A673 (cell line): ENCODE measurements around the gene SV2C. TPM values are rescaled to one million over a fixed set of nuclear protein-coding genes. Genes with fewer than 3 reads are reported as not detected.

ENCODE experiments used
- BruUV-seq: library from RNA; stranded (reverse); fragments of 400-500 nt; replicated peaks from 2 replicates; lab custom pipeline; 2021; lab: Mats Ljungman, UMichigan
- CTCF ChIA-PET: fragments of 300-600 bp; sonication (Branson Sonifier 250); formaldehyde crosslinking; loops from one replicate; lab custom pipeline; 2022; ENCODE audit warnings: antibody characterized with exemption; lab: Charles Lee
- POLR2A ChIA-PET: fragments of 300-600 bp; sonication (Branson Sonifier 250); formaldehyde crosslinking; loops from one replicate; lab custom pipeline; 2022; ENCODE audit warnings: antibody characterized with exemption; ENCODE audit not compliant: low non-redundant PET; lab: Charles Lee
- DNase-seq: peaks from one replicate; pipeline ENCODE4 v3.0.0-alpha.2; 2015; ENCODE audit warnings: low spot score
- H3K27ac ChIP-seq: fragments of 200-600 bp; sonication (generic); 2 replicates; pipeline ENCODE4 v1.5.1; 2016; ENCODE audit warnings: mixed run types, low read depth, mild to moderate bottlenecking, mixed read lengths, antibody characterized with exemption, low read length; ENCODE audit not compliant: poor library complexity, severe bottlenecking
- H3K27me3 ChIP-seq: fragments of 200-600 bp; sonication (generic); replicated peaks from 2 replicates; pipeline ENCODE4 v1.6.1; 2017; ENCODE audit warnings: mixed run types, low read depth, mild to moderate bottlenecking, mixed read lengths, antibody characterized with exemption, low read length; ENCODE audit not compliant: insufficient read depth, poor library complexity
- H3K36me3 ChIP-seq: fragments of 200-600 bp; sonication (generic); 2 replicates; pipeline ENCODE4 v1.6.1; 2016; ENCODE audit warnings: mixed run types, mild to moderate bottlenecking, mixed read lengths, antibody characterized with exemption, low read length; ENCODE audit not compliant: insufficient read depth, poor library complexity, severe bottlenecking
- H3K4me1 ChIP-seq: fragments of 200-600 bp; sonication (generic); 2 replicates; pipeline ENCODE4 v1.6.1; 2017; ENCODE audit warnings: mixed run types, mild to moderate bottlenecking, mixed read lengths, antibody characterized with exemption, low read length; ENCODE audit not compliant: insufficient read depth, poor library complexity, severe bottlenecking
- H3K4me3 ChIP-seq: fragments of 200-600 bp; sonication (generic); 2 replicates; pipeline ENCODE4 v1.5.1; 2016; ENCODE audit warnings: low read depth, mixed run types, mild to moderate bottlenecking, mixed read lengths, low read length; ENCODE audit not compliant: poor library complexity, severe bottlenecking
- H3K9me3 ChIP-seq: fragments of 200-600 bp; sonication (generic); 2 replicates; pipeline ENCODE4 v1.6.1; 2016; ENCODE audit warnings: mixed run types, low read depth, mild to moderate bottlenecking, mixed read lengths, antibody characterized with exemption, low read length; ENCODE audit not compliant: poor library complexity, severe bottlenecking
- EZH2 ChIP-seq: fragments of 200-600 bp; sonication (generic); IDR thresholded peaks from 2 replicates; pipeline ENCODE4 v1.6.1; 2017; ENCODE audit warnings: borderline replicate concordance, low read depth, mild to moderate bottlenecking, mixed read lengths, antibody characterized with exemption, low read length; ENCODE audit not compliant: poor library complexity, severe bottlenecking
- intact Hi-C: fragments of 100-400 bp; cut with micrococcal nuclease; formaldehyde crosslinking; loops from one replicate; pipeline ENCODE4 v1.10.0; 2022; ENCODE audit not compliant: unreplicated experiment
- total RNA-seq: library from RNA; stranded (reverse); gene quantifications from 2 replicates; pipeline ENCODE4 v1.2.3, GENCODE V29; 2021
- TF ChIP-seq, protein P1 (sequence below): fragments of 300-800, 200-600 bp; sonication (generic); conservative IDR thresholded peaks from 2 replicates; pipeline ENCODE4 v1.5.1; 2017; ENCODE audit warnings: low read depth, mild to moderate bottlenecking, antibody characterized with exemption, low read length, moderate library complexity, mixed read lengths

SV2C gene
- total RNA-seq, 1 experiment from 2014 or later, result 3.1 TPM

DNA sequence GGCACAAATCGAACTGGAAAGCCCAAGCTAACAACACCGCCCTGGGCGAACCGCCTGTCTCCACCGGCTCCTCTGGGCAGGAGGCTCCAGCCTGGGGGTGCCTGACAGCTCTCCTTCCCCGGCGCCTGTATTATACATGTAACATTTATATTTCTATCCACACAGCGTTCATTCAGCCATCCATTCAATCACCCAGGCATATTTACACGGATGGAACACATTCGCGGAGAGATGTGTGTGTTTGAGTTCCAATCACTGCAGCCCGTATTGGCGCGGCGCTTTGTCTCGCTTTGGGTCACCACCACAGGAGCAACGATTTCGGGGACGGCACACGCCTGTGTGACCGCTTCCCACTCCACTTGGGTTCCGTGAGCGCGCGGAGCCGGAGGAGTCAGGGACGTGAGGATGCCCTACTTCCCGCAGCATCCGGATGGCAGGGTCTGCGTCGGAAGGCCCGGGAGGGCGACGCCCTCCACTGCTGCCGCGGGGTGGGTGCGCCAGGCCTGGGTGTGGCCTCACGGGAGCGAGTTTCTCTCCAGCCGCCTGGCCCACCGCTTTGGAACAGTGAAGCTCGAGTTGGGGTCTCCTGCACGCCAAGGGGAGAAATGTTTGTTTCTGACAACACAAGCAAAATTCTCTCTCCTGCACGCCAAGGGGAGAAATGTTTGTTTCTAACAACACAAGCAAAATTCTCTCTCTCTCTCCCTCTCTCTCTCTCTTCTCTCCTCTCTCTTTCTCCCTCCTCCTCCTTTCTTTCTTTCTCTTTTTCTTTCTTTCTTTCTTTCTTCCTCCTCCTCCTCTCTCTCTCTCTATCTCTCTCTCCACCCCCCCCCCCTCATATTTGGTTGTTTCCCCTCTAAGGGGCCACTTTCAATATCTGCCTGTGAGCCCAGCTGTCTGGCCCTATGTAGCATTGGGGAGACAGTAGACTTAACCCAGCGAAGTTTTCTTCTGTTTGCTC, 1.1 kb upstream of the SV2C start:
- no peak for DNase-seq
- peak; percentile 71 for TF ChIP-seq EZH2
- TF ChIP-seq, protein P1, sequence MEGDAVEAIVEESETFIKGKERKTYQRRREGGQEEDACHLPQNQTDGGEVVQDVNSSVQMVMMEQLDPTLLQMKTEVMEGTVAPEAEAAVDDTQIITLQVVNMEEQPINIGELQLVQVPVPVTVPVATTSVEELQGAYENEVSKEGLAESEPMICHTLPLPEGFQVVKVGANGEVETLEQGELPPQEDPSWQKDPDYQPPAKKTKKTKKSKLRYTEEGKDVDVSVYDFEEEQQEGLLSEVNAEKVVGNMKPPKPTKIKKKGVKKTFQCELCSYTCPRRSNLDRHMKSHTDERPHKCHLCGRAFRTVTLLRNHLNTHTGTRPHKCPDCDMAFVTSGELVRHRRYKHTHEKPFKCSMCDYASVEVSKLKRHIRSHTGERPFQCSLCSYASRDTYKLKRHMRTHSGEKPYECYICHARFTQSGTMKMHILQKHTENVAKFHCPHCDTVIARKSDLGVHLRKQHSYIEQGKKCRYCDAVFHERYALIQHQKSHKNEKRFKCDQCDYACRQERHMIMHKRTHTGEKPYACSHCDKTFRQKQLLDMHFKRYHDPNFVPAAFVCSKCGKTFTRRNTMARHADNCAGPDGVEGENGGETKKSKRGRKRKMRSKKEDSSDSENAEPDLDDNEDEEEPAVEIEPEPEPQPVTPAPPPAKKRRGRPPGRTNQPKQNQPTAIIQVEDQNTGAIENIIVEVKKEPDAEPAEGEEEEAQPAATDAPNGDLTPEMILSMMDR, result no peak

DNA sequence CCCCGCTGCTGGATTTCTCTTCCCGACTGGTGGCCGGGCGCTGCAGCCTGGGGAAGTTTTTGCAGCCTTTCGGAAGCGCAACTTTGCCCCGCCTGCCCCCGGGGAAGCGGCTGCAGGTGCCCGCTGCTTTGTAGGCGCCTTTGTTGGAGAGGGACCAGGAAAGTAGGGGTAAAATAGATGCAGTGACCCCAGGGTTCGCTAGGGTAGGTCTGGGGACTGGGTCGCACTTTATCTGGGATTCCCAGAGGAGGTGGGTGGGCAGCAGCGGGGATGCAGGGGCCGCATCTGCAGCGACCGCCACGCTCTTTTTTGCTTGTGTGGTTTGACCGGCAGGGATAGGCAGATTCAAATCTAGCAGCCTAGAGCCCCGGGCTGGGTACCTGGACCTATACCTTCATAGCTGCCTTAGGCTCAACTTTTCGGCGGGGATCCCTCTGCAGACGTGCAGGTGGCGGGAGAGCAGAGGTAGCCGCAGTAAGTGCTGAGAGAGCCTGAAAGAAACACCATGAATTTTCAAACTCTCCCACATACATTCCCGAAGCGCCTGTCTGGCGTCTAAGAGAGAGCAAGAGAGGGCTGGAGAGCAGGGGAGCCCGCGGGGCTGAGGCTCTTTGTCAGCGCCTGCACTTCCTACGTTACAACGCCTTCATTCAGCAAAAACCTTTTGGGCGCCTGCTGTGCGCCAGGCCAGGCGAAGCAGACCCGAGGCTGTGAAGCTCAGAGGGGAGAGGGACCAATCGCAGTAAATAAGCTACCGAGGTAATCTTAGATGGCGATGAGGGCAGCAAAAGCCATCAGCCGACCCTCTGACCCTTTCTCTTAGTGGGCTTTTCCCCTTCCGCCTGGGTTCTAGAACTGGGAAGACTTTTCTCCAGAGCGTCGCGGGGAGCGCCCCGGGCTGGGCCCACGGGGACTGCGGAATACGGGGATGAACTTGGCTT, 642 bp downstream of the SV2C start:
- peak overlapping the region; percentile 47 for H3K4me3 ChIP-seq
- intact Hi-C loops, result loop anchor here (5.0 kb wide), 1 partner anchor 93 kb away; no protein-coding TSS in a partner anchor
- TF ChIP-seq, protein P1, result no peak
- peak; percentile 91 for TF ChIP-seq EZH2
- H3K27me3 ChIP-seq, result peaks cover 87% of the 10 kb centered on the region
- peak; percentile 54 for DNase-seq
- BruUV-seq, result no TSS peak
- H3K9me3 ChIP-seq, result no peaks in the 10 kb centered on the region
- peak overlapping the region; percentile 70 for H3K27ac ChIP-seq
- H3K4me1 ChIP-seq, result peaks cover 6% of the 10 kb centered on the region
- ChIA-PET POLR2A (no interaction called here), CTCF (no interaction called here)
- H3K36me3 ChIP-seq, result no peaks in the 10 kb centered on the region

More for the DNA sequence above, 1.1 kb upstream of the SV2C start:
- Histone ChIP-seq H3K27ac (no peak overlapping the region), H3K4me3 (peak overlapping the region; percentile 47), H3K27me3 (peaks cover 87% of the 10 kb centered on the region), H3K36me3 (no peaks in the 10 kb centered on the region), H3K4me1 (peaks cover 6% of the 10 kb centered on the region), H3K9me3 (no peaks in the 10 kb centered on the region)
- intact Hi-C loops, result loop anchor here (5.0 kb wide), 1 partner anchor 95 kb away; no protein-coding TSS in a partner anchor
- CTCF ChIA-PET, result no interaction called here
- BruUV-seq, result no TSS peak
- POLR2A ChIA-PET, result no interaction called here
